ENCODE measurements around the gene SLC16A4. TPM values are rescaled to one million over a fixed set of nuclear protein-coding genes. Genes with fewer than 3 reads are reported as not detected.
A peak's percentile ranks its signal among the peaks of the same experiment; 100 is the strongest.
"Not testable (repeated sequence)": the region's sequence is repeated elsewhere in the genome, so short reads cannot be mapped to it uniquely, and the experiment has no call there.

Gene SLC16A4
- total and polyA plus RNA-seq, 2 donors from 2014 or later, result 51.8 to 53.1 TPM

DNA sequence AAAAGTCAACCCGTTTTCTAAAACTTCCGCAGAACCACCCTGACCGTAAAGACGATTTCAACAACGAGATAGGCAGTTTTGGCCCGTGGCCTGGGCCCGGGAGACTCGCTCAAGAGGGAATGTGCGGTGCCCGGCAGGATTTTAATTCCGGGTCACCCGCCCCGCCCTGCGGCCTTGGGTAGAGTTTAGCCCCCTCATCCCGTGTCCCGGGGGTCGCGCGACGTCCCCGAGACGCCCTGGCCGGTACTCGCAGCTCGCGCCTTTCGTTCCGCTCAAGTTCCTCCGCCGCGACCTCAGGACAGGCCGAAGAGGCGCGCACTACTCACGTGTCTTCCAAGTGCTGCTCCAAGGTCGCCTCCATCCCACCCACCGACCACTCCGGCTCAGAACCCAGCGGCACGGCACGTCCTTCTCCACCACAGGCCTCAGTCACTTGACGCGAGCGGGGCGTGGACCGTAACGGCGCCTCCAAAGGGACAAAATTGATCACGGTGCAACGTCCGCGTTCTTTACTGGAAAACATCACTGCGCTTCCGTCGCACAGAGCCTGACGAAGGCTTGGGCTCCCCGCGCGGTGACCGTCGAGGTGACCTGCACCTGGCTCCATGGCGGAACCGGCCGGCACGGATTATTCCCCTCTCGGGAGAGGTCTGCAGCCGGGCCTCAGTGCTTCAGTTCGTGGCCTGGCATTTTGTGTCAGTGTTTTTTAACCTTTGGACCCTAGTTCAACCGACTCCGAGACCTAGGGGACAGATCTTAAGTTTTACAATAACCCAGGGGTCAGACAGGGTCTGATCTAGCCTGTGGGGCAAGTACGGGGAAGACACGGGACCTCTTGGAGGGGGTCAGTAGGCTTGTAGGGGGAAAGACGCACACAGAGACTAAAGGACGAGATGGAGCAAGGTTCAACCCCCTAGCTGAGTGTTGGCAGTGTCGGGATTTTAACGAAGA is 16.7 kb upstream of the SLC16A4 start, which contains the start of gene LAMTOR5:
Gene LAMTOR5 (minus strand): TSS at position 435 of the 951 bp plus-strand sequence. CDS start 74 bp downstream, at position 361.
- intact Hi-C loops (cut with DNase I), result no loop called here
- Histone ChIP-seq H3K27me3 (ENCODE audit: control insufficient read depth, insufficient read depth, low read length) (no peaks in the 10 kb centered on the region), H3K4me1 (ENCODE audit: control insufficient read depth in 2 of 3, insufficient read depth in 2 of 3, low read depth in 1 of 3, low read length in 3 of 3) (peaks cover 0 to 6% (median 2%) of the 10 kb centered on the region in 3 donors), H3K27ac (ENCODE audit: low read depth in 2 of 2, low read length in 2 of 2) (peak within 1 kb of the TSS; percentile 98), H3K36me3 (ENCODE audit: control insufficient read depth in 2 of 3, insufficient read depth in 3 of 3, low read length in 3 of 3) (peaks cover 3 to 14% (median 7%) of the 10 kb centered on the region in 3 donors), H3K9me3 (ENCODE audit: control insufficient read depth in 2 of 3, insufficient read depth in 1 of 3, low read length in 3 of 3) (no peaks in the 10 kb centered on the region), H3K9ac (ENCODE audit: low read length in 3 of 3) (peak within 1 kb of the TSS; percentile 72 to 100 (median 93)), H3K4me3 (ENCODE audit: low read length in 3 of 3) (peak within 1 kb of the TSS; percentile 94 to 99 (median 94))
- FAIRE-seq (no peak), DNase-seq (peak; percentile 96 to 97 (median 96))
- TF ChIP-seq, protein P1, sequence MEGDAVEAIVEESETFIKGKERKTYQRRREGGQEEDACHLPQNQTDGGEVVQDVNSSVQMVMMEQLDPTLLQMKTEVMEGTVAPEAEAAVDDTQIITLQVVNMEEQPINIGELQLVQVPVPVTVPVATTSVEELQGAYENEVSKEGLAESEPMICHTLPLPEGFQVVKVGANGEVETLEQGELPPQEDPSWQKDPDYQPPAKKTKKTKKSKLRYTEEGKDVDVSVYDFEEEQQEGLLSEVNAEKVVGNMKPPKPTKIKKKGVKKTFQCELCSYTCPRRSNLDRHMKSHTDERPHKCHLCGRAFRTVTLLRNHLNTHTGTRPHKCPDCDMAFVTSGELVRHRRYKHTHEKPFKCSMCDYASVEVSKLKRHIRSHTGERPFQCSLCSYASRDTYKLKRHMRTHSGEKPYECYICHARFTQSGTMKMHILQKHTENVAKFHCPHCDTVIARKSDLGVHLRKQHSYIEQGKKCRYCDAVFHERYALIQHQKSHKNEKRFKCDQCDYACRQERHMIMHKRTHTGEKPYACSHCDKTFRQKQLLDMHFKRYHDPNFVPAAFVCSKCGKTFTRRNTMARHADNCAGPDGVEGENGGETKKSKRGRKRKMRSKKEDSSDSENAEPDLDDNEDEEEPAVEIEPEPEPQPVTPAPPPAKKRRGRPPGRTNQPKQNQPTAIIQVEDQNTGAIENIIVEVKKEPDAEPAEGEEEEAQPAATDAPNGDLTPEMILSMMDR (IDR thresholded peaks at IDR 0.05; ENCODE audit: borderline replicate concordance, extremely low read depth, insufficient read depth), result peak; percentile 16

DNA sequence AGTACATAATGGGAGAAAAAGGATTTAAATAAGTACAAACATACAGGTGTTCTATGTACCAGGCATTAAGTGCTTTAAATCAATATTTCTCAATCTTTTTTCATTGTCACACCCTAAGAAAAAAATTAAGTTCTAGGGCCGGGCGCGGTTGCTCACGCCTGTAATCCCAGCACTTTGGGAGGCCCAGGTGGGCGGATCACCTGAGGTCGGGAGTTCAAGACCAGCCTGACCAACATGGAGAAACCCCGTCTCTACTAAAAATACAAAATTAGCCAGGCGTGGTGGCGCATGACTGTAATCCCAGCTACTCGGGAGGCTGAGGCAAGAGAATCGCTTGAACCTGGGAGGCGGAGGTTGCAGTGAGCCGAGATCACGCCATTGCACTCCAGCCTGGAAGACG is 15.6 kb upstream of the SLC16A4 start:
- H3K27me3 ChIP-seq (ENCODE audit: control insufficient read depth, insufficient read depth, low read length); FAIRE-seq; H3K4me1 ChIP-seq (ENCODE audit: control insufficient read depth in 2 of 3, insufficient read depth in 2 of 3, low read depth in 1 of 3, low read length in 3 of 3); DNase-seq; H3K9me3 ChIP-seq (ENCODE audit: control insufficient read depth in 2 of 3, insufficient read depth in 1 of 3, low read length in 3 of 3); intact Hi-C loops (cut with DNase I): not testable (repeated sequence)
- H3K4me3 ChIP-seq (ENCODE audit: low read length in 3 of 3), result peak overlapping the region; percentile 94 to 99 (median 94)
- peak overlapping the region in 2 of 3 donors; percentile 29 to 93 for H3K9ac ChIP-seq (ENCODE audit: low read length in 3 of 3)
- H3K36me3 ChIP-seq (ENCODE audit: control insufficient read depth in 2 of 3, insufficient read depth in 3 of 3, low read length in 3 of 3), result peaks cover 7 to 22% (median 14%) of the 10 kb centered on the region in 3 donors
- H3K27ac ChIP-seq (ENCODE audit: low read depth in 2 of 2, low read length in 2 of 2), result peak overlapping the region; percentile 6 to 98

DNA sequence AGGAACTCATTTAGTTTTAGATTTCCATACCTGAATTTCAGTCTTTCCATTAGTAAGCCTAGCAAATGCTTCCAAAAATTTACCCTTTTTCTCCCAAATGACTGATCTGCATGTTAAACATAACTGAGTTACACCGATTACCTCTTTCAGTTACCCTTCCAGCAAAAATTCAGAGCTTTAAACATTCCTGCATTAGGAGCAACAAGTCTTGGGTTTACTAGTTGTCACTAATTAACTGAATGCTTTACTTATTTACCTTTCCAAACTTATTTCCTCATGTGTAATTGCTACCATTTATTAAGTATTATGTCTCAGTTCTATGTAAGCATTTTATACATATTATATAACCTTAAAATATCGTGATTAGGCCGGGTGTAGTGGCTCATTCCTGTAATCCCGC is 13.6 kb upstream of the SLC16A4 start:
- peak overlapping the region in 1 of 2 donors; percentile 53 for H3K27ac ChIP-seq (ENCODE audit: low read depth in 2 of 2, low read length in 2 of 2)
- peaks cover 0 to 6% (median 2%) of the 10 kb centered on the region in 3 donors for H3K4me1 ChIP-seq (ENCODE audit: control insufficient read depth in 2 of 3, insufficient read depth in 2 of 3, low read depth in 1 of 3, low read length in 3 of 3)
- H3K9me3 ChIP-seq (ENCODE audit: control insufficient read depth in 2 of 3, insufficient read depth in 1 of 3, low read length in 3 of 3), result no peaks in the 10 kb centered on the region
- TF ChIP-seq, protein P1 (IDR thresholded peaks at IDR 0.05; ENCODE audit: borderline replicate concordance, extremely low read depth, insufficient read depth), result no peak
- peak overlapping the region in 2 of 3 donors; percentile 43 to 52 for H3K4me3 ChIP-seq (ENCODE audit: low read length in 3 of 3)
- no peak overlapping the region for H3K9ac ChIP-seq (ENCODE audit: low read length in 3 of 3)
- intact Hi-C loops (cut with DNase I), result no loop called here
- no peaks in the 10 kb centered on the region for H3K27me3 ChIP-seq (ENCODE audit: control insufficient read depth, insufficient read depth, low read length)
- no peak for DNase-seq
- peaks cover 10 to 30% (median 18%) of the 10 kb centered on the region in 3 donors for H3K36me3 ChIP-seq (ENCODE audit: control insufficient read depth in 2 of 3, insufficient read depth in 3 of 3, low read length in 3 of 3)
- FAIRE-seq, result no peak

DNA sequence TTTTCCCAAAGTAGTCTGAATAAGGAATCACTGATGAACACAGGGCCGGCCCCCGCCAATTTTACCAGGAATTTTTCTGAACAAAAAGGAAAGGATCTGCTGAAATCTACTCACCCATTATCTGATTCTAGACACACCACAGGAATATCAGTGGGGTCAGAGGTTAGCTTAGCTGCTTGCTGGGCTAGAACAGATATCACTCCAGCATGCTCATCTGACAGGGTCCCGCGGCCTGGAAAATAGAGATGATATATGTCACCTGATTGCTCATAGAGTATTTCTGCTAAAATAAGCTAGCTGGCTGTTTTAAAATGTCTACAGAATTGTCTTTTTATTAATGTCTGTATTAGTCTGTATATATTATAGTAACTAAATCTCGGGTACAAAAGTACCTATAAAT is 13.0 kb upstream of the SLC16A4 start:
- TF ChIP-seq, protein P1 (IDR thresholded peaks at IDR 0.05; ENCODE audit: borderline replicate concordance, extremely low read depth, insufficient read depth), result no peak
- intact Hi-C loops (cut with DNase I), result no loop called here
- H3K36me3 ChIP-seq (ENCODE audit: control insufficient read depth in 2 of 3, insufficient read depth in 3 of 3, low read length in 3 of 3), result peaks cover 10 to 30% (median 18%) of the 10 kb centered on the region in 3 donors
- H3K4me1 ChIP-seq (ENCODE audit: control insufficient read depth in 2 of 3, insufficient read depth in 2 of 3, low read depth in 1 of 3, low read length in 3 of 3), result peaks cover 0 to 6% (median 2%) of the 10 kb centered on the region in 3 donors
- no peak overlapping the region for H3K4me3 ChIP-seq (ENCODE audit: low read length in 3 of 3)
- peak overlapping the region in 1 of 2 donors; percentile 47 for H3K27ac ChIP-seq (ENCODE audit: low read depth in 2 of 2, low read length in 2 of 2)
- H3K9me3 ChIP-seq (ENCODE audit: control insufficient read depth in 2 of 3, insufficient read depth in 1 of 3, low read length in 3 of 3), result no peaks in the 10 kb centered on the region
- no peak for DNase-seq
- H3K27me3 ChIP-seq (ENCODE audit: control insufficient read depth, insufficient read depth, low read length), result no peaks in the 10 kb centered on the region
- FAIRE-seq, result no peak
- no peak overlapping the region for H3K9ac ChIP-seq (ENCODE audit: low read length in 3 of 3)

DNA sequence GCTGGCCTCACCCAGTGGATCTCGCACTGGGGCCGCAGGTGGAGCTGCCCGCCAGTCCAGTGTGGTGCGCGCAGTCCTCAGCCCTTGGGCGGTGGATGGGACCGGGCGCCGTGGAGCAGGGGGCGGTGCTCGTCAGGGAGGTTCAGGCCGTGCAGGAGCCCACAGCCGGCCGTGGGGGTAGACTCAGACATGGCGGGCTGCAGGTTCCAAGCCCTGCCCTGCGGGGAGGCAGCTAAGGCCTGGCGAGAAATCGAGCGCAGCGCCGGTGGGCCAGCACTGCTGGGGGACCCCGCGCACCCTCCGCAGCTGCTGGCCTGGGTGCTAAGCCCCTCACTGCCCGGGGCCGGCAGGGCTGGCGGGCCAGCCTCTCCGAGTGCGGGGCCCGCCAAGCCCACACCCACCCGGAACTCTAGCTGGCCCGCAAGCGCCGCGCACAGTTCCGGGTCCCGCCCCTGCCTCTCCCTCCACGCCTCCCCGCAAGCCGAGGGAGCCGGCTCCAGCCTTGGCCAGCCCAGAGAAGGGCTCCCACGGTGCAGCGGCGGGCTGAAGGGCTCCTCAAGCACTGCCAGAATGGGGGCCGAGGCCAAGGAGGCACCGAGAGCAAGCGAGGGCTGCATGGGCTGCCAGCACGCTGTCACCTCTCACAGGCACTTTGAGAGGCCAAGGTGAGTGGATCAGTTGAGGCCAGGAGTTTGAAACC is 5.6 kb upstream of the SLC16A4 start:
- intact Hi-C loops (cut with DNase I); H3K36me3 ChIP-seq (ENCODE audit: control insufficient read depth in 2 of 3, insufficient read depth in 3 of 3, low read length in 3 of 3); H3K27me3 ChIP-seq (ENCODE audit: control insufficient read depth, insufficient read depth, low read length); H3K4me3 ChIP-seq (ENCODE audit: low read length in 3 of 3); FAIRE-seq; H3K9ac ChIP-seq (ENCODE audit: low read length in 3 of 3); H3K27ac ChIP-seq (ENCODE audit: low read depth in 2 of 2, low read length in 2 of 2); H3K9me3 ChIP-seq (ENCODE audit: control insufficient read depth in 2 of 3, insufficient read depth in 1 of 3, low read length in 3 of 3): not testable (repeated sequence)
- H3K4me1 ChIP-seq (ENCODE audit: control insufficient read depth in 2 of 3, insufficient read depth in 2 of 3, low read depth in 1 of 3, low read length in 3 of 3), result peaks cover 0 to 13% (median 0%) of the 10 kb centered on the region in 3 donors
- DNase-seq, result peak in 1 of 5 donors; percentile 72

All from kidney (tissue), 14 donors.